ENCODE measurements around the gene CACNA1D. TPM values are rescaled to one million over a fixed set of nuclear protein-coding genes. Genes with fewer than 3 reads are reported as not detected.

The CACNA1D gene
- total RNA-seq, 2 donors from 2014 or later, result 19.3 to 20.6 TPM

DNA sequence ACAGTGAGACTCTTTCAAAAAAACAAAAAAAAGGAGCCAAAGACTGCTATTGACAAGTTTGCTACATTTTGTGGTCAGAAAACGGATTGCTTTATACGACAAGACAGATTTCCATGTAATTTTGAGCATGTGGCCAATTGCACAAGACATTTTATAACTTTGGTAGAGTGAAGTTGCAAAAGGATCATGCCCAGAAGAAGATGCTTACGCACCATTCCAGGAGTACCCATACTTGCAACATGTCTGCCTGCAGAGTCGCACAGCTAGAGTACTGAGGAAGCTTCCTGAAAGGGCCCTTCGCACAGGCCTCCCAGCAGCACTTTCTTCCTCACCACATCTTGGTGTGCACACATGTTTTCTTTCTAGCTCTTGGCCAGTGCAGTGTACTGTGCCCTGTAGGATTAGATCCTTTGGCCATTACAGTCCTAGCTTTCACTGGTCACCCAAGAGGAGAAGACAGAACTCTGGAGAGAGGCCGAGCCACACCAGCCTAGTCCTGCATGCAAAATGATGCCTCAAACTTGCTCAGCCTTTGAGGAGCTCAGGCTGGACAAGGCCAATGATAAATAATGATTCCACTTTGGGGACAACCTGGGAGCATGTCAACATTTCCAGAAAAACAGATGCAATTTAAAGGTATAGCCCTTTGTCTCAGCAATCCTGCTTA lies 340.2 kb downstream of the CACNA1D start:
- DNase-seq (no peak), ATAC-seq (no peak)
- intact Hi-C loops (cut with DNase I, micrococcal nuclease), result no loop called here

- intact Hi-C loops (cut with DNase I, micrococcal nuclease), result no loop called here
- no peak for DNase-seq
- ATAC-seq, result no peak
Observed at GRCh38 chr3:53835257-53835656, 340.8 kb downstream of the CACNA1D start.

DNA sequence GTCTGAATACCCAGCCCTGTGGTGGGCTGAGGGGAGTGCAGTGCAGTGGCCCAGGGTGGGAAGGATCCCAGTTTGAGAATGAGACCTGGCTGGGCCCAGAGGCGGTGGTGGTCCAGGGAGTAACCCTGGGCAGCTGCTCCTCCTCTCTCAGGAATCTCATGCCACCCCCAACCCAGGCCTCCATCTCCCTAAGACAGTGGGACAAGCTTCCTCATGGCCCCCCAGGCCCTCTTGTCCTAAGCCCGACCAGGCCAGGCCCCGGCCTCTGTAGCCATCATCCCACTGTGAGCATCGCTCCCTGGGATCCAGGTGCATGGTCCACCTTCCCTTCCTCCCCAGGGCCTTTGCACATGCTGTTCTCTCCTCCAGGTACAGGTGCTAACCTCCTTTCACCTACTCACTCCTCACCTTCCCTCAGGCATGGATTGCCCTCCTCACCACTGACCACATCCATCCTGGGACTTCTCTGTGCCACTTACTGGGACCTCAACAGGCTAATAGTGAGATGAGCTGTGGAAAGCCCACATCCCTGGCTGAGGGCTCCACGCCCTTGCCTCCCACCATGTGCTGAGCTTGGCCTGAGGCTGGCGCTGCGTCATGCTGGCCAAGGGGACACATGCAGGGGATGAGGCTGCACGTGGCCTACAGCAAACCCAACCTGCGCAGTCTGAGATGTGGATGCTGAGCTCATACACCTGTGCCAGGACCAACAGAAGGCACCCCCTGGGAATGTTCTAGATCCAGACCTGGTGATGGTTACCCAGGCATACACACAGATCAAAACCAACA lies 341.9 kb downstream of the CACNA1D start:
- no peak for ATAC-seq
- intact Hi-C loops (cut with DNase I, micrococcal nuclease), result no loop called here
- no peak for DNase-seq

- DNase-seq (no peak), ATAC-seq (no peak)
- intact Hi-C loops (cut with DNase I, micrococcal nuclease), result no loop called here
Observed at GRCh38 chr3:53837331-53837730, 342.9 kb downstream of the CACNA1D start.

DNA sequence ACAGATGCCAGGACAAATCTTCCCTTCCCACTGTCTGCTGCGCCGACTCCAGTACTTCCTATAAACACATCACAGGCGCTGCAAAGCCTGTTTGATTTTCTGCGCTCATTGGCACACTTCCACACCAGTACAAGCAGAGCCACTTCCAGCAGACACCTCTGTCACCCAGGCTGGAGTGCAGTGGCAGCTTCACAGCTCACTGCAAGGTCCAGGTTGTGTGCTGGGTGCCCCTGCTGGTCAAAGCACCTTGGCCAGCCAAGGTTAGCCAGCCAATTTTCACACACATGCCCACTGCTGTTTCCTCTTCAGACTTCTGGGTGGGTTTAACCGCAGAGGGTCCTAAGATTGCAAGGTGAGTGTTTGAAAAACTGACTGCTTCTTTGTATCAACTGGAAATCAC lies 346.9 kb downstream of the CACNA1D start:
- DNase-seq (peak; percentile 60 to 73), ATAC-seq (peak; percentile 33)
- intact Hi-C loops (cut with DNase I, micrococcal nuclease), result no loop called here

DNA sequence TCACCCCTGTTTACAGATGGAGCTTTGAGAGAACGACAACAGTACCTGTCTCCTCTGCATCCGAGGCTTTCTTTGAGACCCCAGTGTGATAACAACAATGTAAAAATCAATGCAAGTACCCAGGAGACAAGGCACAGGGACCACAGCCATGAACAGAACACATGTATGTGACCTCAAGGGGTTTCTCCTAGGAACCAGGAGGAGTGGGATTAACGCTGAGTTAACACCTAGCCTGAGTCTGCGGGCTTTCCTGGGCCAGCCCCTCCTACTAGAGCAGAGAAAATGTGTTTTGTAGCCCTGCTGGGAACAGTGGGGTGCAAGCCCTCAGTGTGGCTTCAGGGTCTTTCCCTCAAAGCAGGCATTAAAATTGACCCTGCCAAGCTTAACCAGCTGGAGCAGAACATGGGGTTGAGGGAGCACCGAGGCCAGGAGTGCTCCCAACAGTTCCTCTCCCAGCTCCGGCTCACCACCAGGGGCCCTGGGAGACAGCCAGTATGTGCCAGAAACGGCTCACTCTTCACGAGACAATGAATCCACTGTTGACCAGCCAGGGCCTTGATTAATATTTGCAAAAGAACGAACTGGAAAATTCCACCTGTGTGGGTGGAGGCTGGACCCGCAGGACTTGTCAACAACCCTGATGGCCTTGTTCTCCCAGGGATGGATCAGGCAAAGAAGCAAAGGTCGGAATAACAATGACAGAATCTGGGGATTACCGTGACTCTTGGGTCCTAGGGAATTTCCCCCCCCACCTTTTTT lies 348.2 kb downstream of the CACNA1D start:
- ATAC-seq, result peak; percentile 57
- peak; percentile 75 to 85 for DNase-seq
- intact Hi-C loops (cut with DNase I, micrococcal nuclease), result no loop called here

DNA sequence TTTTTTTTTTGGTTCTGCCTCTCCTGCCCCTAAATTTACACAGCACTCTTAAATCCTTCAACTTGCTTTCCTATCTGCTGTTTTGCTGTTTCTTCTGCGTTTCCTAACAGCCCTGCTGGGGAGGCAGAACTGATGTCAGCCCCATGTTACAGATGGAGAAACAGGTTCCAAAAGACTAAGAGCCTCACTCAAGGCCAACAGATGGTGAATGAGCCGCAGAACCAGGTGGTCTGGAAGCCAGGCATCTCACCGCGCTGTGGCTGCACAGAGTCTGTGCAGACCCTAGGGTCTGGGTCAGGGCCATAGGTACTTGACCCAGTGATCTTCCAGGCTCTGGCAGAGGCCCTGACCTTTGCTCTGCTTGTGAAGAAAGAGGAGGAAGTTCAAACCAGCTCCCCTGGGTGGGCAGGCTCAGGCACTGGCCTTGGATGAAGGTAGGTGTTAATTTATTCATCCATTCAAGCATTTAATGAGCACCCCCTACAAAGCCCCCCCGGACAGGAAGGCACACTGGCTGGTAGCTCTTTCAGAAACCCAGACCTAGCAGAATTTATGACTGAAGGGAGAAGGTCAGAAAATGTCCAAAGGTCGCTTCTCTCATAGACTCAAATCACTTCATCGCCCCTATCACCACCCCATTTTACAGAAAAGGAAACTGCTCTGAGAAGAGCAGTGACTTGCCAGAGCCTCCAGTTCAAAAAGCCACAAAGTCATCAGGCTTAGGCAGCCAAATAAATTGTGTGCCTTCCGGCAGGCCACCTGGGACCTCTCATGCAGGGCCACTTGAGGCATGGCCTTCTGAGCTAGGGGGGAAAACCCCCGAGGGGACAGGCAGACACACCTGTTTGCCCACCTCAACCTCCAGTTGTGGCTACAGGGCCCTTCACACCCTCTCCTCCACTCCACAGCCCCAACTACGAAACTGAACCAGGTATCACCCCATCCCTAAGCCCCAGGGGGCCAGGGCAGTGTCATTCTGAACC lies 349.1 kb downstream of the CACNA1D start:
- DNase-seq (peak in 1 of 2 donors; percentile 28), ATAC-seq (peak; percentile 2)
- intact Hi-C loops (cut with DNase I, micrococcal nuclease), result no loop called here

DNA sequence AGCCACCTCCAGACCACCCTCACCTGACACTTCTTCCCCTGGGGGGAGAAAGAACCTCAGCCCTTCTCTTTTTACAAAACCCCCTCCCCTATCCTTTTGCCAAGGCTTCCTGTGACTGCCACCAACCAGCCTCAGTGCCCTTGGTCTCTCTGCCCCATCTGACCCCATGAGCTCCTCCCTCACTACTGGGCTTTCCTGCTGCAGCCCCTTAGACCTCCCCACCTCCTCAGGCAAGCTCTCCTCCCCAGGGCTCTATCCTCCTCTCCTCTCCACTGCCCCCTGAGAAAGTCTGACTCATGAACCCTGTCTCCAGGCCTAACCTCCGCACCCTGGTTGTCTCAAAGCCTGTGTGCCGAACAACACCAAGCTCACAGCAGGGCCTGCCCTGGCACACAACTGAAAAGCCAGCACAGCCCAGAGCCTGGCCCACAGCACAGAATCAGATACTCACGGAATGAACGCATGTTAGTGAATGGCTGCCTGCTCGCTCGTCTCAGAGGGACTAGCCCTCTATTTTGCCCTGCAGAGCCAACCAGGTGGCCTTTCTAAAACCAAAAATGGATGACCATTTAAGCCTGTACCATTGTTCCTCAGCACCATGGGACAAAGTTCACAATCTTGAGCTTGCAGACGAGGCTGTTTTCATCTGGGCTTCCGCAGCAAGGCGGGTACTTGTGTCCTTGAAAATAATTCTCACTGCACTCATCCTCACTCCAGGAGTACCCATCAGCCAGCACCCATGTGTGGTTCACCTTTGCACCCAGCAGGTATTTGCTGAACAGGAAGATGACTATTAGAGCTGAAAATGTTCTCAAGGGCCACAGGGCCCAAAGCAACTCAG lies 350.1 kb downstream of the CACNA1D start:
- intact Hi-C loops (cut with DNase I, micrococcal nuclease), result no loop called here
- DNase-seq (peak; percentile 43 to 56), ATAC-seq (peak; percentile 44)

DNA sequence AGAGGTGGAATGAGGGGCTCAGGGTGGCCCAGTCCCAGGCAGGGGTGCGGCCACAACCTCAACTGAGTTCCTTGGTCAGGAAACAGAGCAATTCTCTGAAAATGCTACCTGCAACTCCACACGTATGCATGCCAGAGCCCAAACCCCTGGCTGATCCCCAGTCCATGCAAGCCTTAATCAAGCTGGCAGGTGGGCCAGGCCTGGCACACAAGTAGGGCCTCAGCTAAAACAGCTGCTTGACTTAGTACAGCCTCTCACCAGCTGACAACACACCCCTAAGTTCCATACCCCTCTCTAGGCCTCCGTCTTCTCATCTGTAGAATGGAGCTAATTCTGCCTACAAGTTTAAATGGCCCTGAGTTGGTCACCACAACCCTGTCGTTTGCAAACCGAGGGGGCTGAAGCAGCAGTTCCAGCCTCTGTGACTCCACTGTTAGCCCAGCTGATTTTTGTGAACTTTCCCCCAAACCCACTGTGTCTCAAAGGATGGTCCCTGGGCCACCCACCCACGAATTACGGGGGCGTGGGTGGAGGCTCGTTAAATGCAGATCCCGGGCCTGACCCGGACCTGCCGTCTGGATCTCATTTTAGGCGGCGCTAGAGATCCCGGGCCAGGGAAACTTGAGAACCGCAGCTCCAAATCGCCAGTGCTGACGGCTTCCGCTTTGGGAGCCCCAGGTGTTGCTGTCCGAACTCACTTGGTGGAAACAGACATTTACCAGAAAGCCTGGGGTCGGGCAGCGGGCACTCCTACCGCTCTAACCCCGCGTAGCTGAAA lies 350.9 kb downstream of the CACNA1D start:
- ATAC-seq (peak; percentile 22), DNase-seq (peak; percentile 59 to 61)
- intact Hi-C loops (cut with DNase I, micrococcal nuclease), result no loop called here

DNA sequence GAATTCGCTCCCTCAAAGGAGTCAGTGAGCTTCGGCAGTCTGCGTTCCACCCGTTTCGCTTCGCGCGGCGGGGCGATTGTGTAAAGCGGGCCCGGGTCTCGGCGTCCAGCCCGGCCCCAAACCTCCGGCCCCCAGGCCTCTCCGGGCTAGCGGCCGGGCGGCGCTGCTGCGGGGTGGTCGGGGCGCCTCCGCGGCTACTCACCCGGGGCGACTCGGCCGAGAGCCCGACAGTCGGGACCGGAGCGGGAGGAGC lies 351.4 kb downstream of the CACNA1D start:
- DNase-seq (no peak), ATAC-seq (no peak)
- intact Hi-C loops (cut with DNase I, micrococcal nuclease), result no loop called here

GRCh38 chr3:53846134-53846850 lies 351.9 kb downstream of the CACNA1D start, which contains the start of the genes CHDH and IL17RB:
TSS of gene CHDH (minus strand) at chr3:53846419. CDS start at chr3:53824008, 22,411 bp downstream.
TSS of gene IL17RB (plus strand) at chr3:53846568. CDS start at chr3:53846589, 21 bp downstream.
- peak; percentile 79 to 84 for DNase-seq
- intact Hi-C loops (cut with DNase I, micrococcal nuclease), result no loop called here
- ATAC-seq, result peak; percentile 73

- ATAC-seq (no peak), DNase-seq (no peak)
- intact Hi-C loops (cut with DNase I, micrococcal nuclease), result no loop called here
Observed at GRCh38 chr3:53846851-53847155, 352.4 kb downstream of the CACNA1D start.

GRCh38 chr3:53849916-53850315 lies 355.5 kb downstream of the CACNA1D start:
- DNase-seq (no peak), ATAC-seq (no peak)
- intact Hi-C loops (cut with DNase I, micrococcal nuclease), result no loop called here

GRCh38 chr3:53850895-53851294 lies 356.5 kb downstream of the CACNA1D start:
- ATAC-seq, result no peak
- intact Hi-C loops (cut with DNase I, micrococcal nuclease), result no loop called here
- no peak for DNase-seq

GRCh38 chr3:53856964-53857363 lies 362.6 kb downstream of the CACNA1D start:
- intact Hi-C loops (cut with DNase I, micrococcal nuclease), result no loop called here
- DNase-seq (no peak), ATAC-seq (no peak)

GRCh38 chr3:53858096-53858741 lies 363.8 kb downstream of the CACNA1D start:
- no peak for DNase-seq
- no peak for ATAC-seq
- intact Hi-C loops (cut with DNase I, micrococcal nuclease), result no loop called here

All from left colon (tissue), 2 donors.